HG03108 (cell line): ENCODE results near the gene RTN4.
"Not testable (repeated sequence)": the region's sequence is repeated elsewhere in the genome, so short reads cannot be mapped to it uniquely, and the experiment has no call there.

Experiments
- ATAC-seq: cut with Tn5 transposase; IDR thresholded peaks from one replicate; pipeline ENCODE4 v1.9.1; 2021; ENCODE audit warnings: moderate library complexity; ENCODE audit not compliant: unreplicated experiment

Gene RTN4

GRCh38 chr2:55011831-55012671 lies 38.2 kb downstream of the RTN4 start:
- ATAC-seq, result no peak

DNA sequence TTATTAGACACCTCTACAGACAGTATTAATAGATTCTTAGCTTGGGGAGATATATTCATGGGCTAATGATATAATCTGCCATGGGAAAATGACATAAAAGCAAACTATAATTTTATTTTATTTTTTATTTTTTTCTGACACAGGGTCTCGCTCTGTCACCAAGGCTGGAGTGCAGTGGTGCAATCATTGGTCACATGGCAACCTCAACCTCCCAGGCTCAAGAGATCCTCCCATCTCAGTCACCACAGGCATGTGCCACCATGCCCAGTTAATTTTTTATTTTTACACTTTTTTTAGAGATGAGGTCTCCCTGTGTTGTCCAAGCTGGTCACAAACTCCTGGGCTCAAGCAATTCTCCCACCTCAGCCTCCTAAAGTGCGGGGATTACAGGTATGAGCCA lies 39.3 kb downstream of the RTN4 start:
- no peak for ATAC-seq

- peak; percentile 90 for ATAC-seq
Measured at GRCh38 chr2:55010149-55010591, 40.1 kb downstream of the RTN4 start.

- no peak for ATAC-seq
Measured at GRCh38 chr2:55009277-55010060, 40.8 kb downstream of the RTN4 start.

GRCh38 chr2:55006306-55006705 lies 43.9 kb downstream of the RTN4 start:
- no peak for ATAC-seq

- no peak for ATAC-seq
Measured at GRCh38 chr2:55003706-55004639, 46.3 kb downstream of the RTN4 start.

DNA sequence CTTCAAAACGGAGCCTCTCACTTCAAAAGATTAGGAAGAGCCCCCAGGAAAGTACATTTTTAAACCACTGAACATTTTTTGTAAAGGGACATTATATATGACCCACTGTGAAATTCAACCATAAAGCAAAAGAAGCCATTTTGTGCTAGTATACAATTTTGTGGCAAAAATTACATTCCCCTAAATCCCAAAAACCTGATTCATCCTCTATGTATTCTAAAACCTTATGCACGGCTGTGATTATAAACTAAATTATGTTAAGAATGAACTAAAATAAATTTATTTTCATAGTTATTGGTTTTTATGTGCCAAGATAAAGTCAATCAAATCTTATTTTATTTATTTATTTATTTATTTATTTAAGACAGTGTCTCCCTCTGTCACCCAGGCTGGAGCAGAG lies 48.5 kb downstream of the RTN4 start:
- ATAC-seq, result no peak

DNA sequence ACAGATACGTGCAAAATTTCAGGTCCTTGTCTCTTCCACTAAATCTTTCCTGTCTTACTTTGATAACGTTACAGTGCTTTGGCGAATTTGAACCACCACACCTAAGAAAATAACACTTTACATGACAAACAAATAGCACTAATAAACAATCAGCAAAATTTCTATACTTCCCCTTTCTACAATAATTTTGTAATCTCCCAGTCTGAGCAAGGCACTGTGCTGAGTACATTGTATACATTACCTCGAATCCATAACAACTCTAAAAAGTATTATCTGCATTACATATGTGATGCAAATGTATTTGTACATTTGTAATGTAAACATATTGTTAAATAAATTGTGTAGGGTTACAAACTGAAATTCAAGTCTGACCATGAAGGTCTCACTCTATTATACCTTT lies 49.9 kb downstream of the RTN4 start:
- no peak for ATAC-seq

DNA sequence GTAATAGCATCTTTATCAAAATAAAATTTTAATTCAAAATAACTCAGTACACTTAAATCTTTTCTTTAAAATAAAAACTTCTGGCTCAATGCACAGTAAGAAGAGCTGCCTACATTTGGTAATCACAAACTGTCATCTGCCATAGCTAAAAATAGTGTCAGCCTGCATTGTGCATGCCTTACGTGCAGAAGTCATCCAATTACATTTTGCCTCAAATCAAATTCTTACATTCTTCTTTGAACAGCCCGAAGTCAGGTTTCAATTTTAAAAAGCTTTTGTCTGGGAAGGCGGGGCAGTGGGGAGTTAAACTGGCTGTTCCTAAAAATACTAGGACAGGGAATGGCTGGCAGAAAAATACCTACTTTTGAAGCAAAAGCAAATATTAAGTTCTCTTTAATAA lies 51.1 kb downstream of the RTN4 start:
- no peak for ATAC-seq

- no peak for ATAC-seq
Measured at GRCh38 chr2:54997826-54998225, 52.4 kb downstream of the RTN4 start.

GRCh38 chr2:54995553-54995952 lies 54.7 kb downstream of the RTN4 start:
- no peak for ATAC-seq

- ATAC-seq, result not testable (repeated sequence)
Measured at GRCh38 chr2:54990694-54991093, 59.6 kb downstream of the RTN4 start.

- ATAC-seq, result no peak
Measured at GRCh38 chr2:54988612-54989011, 61.6 kb downstream of the RTN4 start.

GRCh38 chr2:54986264-54986663 lies 64.0 kb downstream of the RTN4 start:
- ATAC-seq, result no peak

- no peak for ATAC-seq
Measured at GRCh38 chr2:54984476-54984875, 65.8 kb downstream of the RTN4 start.

DNA sequence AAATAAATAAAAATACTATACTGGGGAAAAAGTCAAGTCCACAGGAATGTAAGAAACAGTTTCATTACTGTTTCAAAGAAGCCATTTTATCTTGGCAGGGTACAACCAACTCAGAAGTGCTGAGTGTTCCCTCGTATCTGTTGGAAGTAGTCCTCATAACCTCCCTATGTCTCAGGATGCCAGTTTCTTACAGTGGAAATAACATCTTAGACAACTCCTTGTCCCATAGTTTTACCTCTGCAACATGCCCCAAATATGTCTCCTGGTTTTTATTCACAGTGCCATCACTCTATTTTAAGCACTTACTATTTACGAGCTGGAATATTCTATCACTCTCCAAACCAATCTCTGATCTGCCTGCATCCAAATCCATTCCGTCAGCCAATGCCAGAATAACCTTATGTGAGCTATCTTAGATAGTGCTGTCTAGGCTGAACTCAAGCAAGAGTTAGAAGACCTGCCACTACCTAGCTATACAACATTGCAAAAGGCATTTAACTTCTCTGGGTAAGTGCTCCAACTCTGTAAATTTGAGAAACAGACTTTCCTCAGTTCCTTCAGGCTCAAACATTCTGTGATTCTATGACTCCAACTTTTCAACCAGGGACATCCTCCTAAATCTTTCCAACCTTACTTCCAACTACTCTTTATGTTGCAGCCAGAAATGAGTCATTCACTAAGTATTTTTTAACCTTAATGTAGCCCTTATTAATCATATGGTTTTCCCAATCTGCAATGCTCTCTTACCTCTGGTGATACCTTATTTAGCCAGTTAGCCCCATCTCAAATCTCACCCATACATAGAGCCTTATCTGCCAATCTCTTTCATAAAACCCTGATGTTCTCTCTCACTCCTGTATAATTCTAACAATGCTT lies 66.7 kb downstream of the RTN4 start:
- ATAC-seq, result no peak

- ATAC-seq, result no peak
Measured at GRCh38 chr2:54981385-54981784, 68.9 kb downstream of the RTN4 start.

DNA sequence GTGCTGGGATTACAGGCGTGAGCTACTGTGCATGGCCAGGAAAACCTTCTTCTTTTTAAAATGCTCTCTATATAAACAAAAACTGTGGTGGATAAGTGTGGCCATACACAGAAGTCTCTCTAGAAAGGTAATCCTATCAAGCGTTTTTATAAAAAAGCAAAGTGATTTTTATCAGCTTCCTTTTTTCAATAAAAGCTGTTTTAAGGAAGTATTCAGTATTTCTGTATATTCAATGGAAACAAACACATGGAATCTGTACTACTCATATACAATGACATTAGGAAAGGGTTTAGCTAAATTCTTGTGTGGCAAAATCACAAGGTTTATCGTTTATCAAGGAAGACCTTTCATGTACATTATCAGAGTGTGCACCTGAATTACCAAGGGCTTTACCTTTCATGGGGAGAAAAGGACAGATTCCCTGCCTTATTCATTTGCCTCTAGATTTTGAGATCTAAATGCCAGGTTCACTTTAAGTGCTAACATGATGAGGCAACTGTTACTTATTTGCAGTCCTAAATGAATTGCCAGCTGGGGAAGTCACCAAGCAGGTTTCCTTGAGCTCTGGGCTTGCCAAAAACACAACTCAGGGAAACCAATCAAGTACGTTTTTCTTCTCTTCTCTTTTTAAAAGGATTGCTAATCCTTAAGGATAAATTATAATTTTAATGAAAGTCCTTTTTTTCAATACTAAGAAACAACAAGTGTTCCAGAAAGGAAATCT lies 70.8 kb downstream of the RTN4 start:
- ATAC-seq, result no peak

DNA sequence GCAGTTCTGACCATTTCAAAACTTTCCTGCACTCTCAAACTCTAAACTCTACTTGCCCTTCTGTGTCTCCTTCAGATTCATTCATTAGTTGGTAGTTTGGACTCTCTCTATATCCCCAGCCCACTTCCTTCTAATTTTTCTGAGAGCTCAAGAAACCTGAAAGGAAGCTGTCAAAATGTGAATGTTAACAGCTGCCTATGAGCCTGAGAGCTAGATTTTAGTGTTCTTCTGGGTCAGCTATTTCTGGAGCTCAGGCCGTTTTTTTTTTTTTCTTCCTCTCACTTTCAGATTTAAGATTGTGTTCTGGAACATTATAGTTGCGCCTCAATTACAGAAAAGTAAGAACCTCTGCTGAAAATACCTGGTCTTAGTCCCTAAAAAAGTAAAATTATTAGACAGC lies 73.1 kb downstream of the RTN4 start:
- peak; percentile 88 for ATAC-seq
